PFSK-1 (cell line): ENCODE measurements around the gene DNAJC5.

Experiments used
- FOXP2 ChIP-seq: optimal IDR thresholded peaks from 2 replicates; pipeline ENCODE3; 2011; ENCODE audit warnings: borderline replicate concordance, control low read depth, inconsistent platforms; ENCODE audit not compliant: insufficient read depth; ENCODE audit errors: extremely low read length, extremely low read depth
- POLR2AphosphoS5 ChIP-seq: IDR thresholded peaks from 2 replicates; pipeline ENCODE4 v1.6.1; 2012; ENCODE audit warnings: low read depth, mild to moderate bottlenecking, control low read depth, low read length, moderate library complexity
- SIN3A ChIP-seq: IDR thresholded peaks from 2 replicates; pipeline ENCODE4 v1.6.1; 2012; ENCODE audit warnings: mild to moderate bottlenecking, low read length, moderate library complexity, borderline replicate concordance; ENCODE audit not compliant: insufficient read depth
- TAF1 ChIP-seq: IDR thresholded peaks from 2 replicates; pipeline ENCODE4 v1.6.1; 2012; ENCODE audit warnings: low read length, control low read depth, borderline replicate concordance; ENCODE audit not compliant: insufficient read depth
- TF ChIP-seq, protein P1 (sequence below), 2 experiments: IDR thresholded peaks; 2 replicates each; pipeline versions ENCODE4 v1.6.1 to v1.8.0; 2011 to 2012; ENCODE audit warnings: low read depth in 2 of 2, low read length in 2 of 2, control low read depth in 1 of 2, inconsistent platforms in 1 of 2, mild to moderate bottlenecking in 1 of 2, moderate library complexity in 1 of 2; ENCODE audit not compliant: insufficient read depth in 1 of 2

Gene DNAJC5

GRCh38 chr20:63863798-63864544 is 31.0 kb upstream of the DNAJC5 start:
- no peak for TF ChIP-seq SIN3A
- no peak for TF ChIP-seq TAF1
- TF ChIP-seq, protein P1, sequence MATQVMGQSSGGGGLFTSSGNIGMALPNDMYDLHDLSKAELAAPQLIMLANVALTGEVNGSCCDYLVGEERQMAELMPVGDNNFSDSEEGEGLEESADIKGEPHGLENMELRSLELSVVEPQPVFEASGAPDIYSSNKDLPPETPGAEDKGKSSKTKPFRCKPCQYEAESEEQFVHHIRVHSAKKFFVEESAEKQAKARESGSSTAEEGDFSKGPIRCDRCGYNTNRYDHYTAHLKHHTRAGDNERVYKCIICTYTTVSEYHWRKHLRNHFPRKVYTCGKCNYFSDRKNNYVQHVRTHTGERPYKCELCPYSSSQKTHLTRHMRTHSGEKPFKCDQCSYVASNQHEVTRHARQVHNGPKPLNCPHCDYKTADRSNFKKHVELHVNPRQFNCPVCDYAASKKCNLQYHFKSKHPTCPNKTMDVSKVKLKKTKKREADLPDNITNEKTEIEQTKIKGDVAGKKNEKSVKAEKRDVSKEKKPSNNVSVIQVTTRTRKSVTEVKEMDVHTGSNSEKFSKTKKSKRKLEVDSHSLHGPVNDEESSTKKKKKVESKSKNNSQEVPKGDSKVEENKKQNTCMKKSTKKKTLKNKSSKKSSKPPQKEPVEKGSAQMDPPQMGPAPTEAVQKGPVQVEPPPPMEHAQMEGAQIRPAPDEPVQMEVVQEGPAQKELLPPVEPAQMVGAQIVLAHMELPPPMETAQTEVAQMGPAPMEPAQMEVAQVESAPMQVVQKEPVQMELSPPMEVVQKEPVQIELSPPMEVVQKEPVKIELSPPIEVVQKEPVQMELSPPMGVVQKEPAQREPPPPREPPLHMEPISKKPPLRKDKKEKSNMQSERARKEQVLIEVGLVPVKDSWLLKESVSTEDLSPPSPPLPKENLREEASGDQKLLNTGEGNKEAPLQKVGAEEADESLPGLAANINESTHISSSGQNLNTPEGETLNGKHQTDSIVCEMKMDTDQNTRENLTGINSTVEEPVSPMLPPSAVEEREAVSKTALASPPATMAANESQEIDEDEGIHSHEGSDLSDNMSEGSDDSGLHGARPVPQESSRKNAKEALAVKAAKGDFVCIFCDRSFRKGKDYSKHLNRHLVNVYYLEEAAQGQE (IDR thresholded peaks at IDR 0.05; ENCODE audit: insufficient read depth in 1 of 2, low read depth in 2 of 2, low read length in 2 of 2), result no peak
- TF ChIP-seq POLR2AphosphoS5, result no peak; the same call in 1 of the 2 replicates
- no peak for TF ChIP-seq FOXP2

GRCh38 chr20:63864545-63864977 is 30.4 kb upstream of the DNAJC5 start:
- TF ChIP-seq FOXP2 (no peak), SIN3A (0 out of 2 replicates have a peak, but pooled peaks have one; percentile 6)

GRCh38 chr20:63864978-63865640 is 29.8 kb upstream of the DNAJC5 start, which contains the start of gene TPD52L2:
TPD52L2 (plus strand) TSS chr20:63865270; CDS start chr20:63865366, 96 bp downstream.
- TF ChIP-seq SIN3A (no peak), POLR2AphosphoS5 (peak; percentile 89), TAF1 (peak; percentile 87)

- no peak for TF ChIP-seq POLR2AphosphoS5
- TF ChIP-seq TAF1, result no peak
- TF ChIP-seq SIN3A, result no peak
- TF ChIP-seq FOXP2, result no peak
- TF ChIP-seq, protein P1 (IDR thresholded peaks at IDR 0.05; ENCODE audit: insufficient read depth in 1 of 2, low read depth in 2 of 2, low read length in 2 of 2), result no peak
Measured at GRCh38 chr20:63868264-63868663, 26.7 kb upstream of the DNAJC5 start.

DNA sequence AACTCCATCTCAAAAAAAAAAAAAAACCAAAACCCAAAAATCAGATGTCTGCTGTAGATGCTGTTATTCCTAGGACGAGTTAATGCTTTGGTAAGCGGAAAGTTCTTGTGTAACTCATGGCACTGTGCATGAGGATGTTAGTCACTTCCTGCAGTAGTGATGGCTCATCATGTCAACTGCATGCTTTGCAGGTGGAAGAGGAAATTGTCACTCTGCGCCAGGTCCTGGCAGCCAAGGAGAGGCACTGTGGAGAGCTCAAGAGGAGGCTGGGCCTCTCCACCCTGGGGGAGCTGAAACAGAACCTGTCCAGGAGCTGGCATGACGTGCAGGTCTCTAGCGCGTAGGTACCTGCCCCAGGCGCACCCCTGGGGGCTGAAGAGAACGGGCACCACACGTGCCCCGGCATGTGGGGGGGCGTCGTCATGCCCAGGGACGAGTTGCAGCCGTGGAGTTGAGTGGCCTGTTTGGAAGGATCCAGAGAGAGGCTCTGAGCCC is 21.4 kb upstream of the DNAJC5 start:
- TF ChIP-seq SIN3A (no peak), FOXP2 (peak; percentile 52)
- TF ChIP-seq, protein P1 (IDR thresholded peaks at IDR 0.05; ENCODE audit: insufficient read depth in 1 of 2, low read depth in 2 of 2, low read length in 2 of 2), result no peak

DNA sequence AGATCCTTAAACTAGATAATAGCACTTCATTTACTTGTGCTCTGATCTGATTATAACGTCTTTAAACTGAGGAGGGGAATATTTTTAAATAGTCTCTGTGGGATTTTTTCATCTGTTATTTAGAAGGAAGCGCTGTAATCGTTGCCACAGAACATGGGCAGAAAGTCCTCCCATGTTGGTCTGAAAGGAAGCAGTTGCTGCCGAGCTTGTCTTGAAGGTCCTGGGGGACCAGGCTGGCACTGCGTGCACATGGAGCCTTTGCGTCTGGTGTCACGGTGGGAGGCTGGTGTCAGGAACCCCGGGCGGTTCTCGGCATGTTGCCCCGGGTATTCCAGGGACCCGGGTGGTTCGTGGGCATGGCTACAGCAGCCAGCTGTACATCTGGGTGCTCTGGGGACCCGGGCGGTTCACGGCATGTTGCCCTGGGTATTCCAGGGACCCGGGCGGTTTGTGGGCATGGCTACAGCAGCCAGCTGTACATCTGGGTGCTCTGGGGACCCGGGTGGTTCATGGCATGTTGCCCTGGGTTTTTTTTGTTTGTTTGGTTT is 18.4 kb upstream of the DNAJC5 start:
- TF ChIP-seq TAF1, result no peak
- TF ChIP-seq SIN3A, result no peak
- TF ChIP-seq POLR2AphosphoS5, result no peak
- TF ChIP-seq, protein P1 (IDR thresholded peaks at IDR 0.05; ENCODE audit: insufficient read depth in 1 of 2, low read depth in 2 of 2, low read length in 2 of 2), result no peak
- no peak for TF ChIP-seq FOXP2
